Measurements from ENCODE around the gene MASP2.
"Not testable (repeated sequence)": the region's sequence is repeated elsewhere in the genome, so short reads cannot be mapped to it uniquely, and the experiment has no call there.

MASP2 gene

DNA sequence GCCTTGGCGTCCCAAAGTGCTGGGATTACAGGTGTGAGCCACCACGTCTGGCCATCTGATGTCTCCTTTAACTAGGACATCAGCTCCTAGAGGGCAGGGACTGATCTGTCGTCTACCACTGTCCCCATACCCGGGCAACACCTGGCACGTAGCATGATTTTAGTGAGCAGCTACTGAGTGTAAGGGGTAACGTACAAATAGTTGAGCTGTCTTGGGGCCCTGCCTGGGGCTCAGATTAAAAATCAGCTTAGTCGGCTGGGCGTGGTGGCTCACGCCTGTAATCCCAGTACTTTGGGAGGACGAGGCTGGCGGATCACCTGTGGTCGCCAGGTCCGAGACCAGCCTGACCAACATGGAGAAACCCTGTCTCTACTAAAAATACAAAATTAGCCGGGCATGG lies 11.0 kb upstream of the MASP2 start:
- no peak for DNase-seq

DNA sequence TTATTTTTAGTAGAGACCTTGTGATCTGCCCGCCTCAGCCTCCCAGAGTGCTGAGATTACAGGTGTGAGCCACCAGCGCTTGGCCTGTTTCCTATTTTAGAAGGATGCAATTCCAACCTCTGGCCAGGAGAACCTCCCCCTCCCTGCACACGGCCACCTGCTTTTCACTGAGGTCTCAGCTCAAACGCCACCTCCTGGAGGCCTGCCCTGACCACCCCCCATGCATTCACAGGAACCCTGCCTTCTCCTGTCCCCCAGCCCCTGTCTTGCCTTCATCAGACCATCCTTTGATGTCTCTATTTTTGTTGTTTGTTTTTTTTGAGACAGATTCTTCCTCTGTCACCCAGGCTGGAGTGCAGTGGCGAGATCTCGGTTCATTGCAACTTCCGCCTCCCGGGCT lies 10.4 kb upstream of the MASP2 start:
- no peak for DNase-seq

- DNase-seq, result no peak
These were observed 9.5 kb upstream of the MASP2 start for GRCh38 chr1:11056504-11056903.

DNA sequence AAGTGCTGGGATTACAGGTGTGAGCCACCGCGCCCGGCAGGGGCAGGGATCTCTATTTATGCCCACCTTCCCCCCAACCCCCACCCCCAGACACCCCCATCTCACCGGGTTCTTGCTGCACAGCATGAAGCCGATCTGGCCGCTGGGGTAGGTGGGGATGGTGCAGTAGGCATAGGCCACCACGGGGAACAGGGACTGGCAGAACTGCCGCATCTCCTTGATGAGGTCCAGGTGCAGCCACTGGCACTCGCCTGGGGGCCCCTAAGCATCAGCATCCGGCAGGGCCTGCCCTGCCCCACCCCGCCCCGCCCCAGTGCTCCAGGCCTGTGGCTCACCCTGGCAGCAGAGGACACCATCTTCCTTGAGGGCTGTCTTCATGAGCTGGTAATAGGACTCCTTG lies 8.6 kb upstream of the MASP2 start:
- DNase-seq, result no peak

DNA sequence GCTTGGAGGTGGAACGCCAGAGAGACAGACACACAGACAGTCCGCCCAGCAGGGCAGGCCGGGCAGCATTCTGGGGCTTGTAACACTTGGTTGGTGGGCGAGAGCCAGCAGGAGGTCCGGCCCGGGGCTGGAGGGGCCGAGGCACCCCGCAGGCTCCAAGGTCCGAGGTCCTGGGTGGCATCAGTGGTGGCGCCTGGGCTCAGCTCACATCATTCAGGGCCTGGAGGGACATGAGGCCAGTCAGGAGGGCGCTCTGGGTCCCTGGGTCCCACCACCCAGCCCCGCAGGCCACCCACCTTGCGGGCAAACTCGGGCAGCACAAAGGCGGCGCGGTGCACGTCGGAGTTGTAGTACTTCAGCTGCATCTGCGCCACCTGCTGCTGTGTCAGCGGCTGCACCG lies 7.6 kb upstream of the MASP2 start:
- no peak for DNase-seq

DNA sequence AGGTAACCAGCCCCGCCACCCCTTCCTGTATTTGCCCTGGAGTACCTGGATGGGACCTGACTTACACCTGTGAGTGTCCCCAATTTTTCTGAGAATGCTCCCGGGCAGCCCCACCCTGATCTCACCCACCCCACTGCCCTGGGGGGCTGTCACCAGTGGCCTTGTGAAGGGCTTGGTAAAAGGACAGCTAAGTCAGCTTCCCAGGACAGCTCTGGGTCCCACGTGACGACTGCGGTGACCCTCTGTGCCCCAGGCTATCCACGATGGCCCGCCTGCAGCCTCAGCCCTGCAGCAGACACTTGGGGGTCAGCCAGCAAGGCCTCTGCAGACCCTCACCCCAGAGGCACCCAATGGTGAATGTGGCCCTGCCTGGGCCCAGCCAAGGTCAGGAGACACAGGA lies 7.1 kb upstream of the MASP2 start:
- no peak for DNase-seq

- no peak for DNase-seq
These were observed 6.7 kb upstream of the MASP2 start for GRCh38 chr1:11053758-11054137.

GRCh38 chr1:11052839-11053757 lies 6.1 kb upstream of the MASP2 start:
- no peak for DNase-seq

GRCh38 chr1:11051781-11052511 lies 4.9 kb upstream of the MASP2 start:
- DNase-seq, result no peak

- DNase-seq, result not testable (repeated sequence)
These were observed 4.1 kb upstream of the MASP2 start for GRCh38 chr1:11051121-11051520.

GRCh38 chr1:11046270-11046566 lies 821 bp downstream of the MASP2 start:
- DNase-seq, result no peak

- no peak for DNase-seq
These were observed 1.4 kb downstream of the MASP2 start for GRCh38 chr1:11045428-11046269.

DNA sequence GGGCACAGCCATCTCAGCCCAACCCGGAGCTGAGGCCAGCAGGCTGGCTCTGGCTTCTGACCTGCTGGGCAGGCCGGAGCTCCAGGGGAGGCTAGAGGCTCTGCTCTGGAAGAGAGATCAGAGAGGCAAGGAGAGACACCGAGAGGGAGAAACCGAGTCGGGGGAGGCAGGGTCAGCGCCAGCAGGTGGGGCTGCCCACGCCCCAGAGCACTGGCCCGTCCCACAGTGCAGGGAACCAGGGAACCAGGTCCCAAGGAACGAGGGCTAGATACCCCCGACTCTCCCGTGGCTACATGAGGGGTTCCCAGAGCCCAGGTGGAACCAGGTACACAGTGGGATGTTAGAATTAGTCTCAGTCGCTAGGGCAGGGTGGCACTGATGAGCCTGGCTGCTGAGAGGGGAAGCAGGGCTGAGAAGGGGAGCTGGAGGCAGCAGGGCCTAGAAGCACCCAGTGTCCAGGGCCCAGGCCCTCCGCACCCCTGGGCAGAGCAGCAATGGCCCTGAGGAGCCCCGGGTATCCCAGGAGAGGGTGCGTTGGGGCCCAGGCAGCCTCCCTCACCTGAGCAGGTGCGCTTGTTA lies 2.1 kb downstream of the MASP2 start:
- no peak for DNase-seq

DNA sequence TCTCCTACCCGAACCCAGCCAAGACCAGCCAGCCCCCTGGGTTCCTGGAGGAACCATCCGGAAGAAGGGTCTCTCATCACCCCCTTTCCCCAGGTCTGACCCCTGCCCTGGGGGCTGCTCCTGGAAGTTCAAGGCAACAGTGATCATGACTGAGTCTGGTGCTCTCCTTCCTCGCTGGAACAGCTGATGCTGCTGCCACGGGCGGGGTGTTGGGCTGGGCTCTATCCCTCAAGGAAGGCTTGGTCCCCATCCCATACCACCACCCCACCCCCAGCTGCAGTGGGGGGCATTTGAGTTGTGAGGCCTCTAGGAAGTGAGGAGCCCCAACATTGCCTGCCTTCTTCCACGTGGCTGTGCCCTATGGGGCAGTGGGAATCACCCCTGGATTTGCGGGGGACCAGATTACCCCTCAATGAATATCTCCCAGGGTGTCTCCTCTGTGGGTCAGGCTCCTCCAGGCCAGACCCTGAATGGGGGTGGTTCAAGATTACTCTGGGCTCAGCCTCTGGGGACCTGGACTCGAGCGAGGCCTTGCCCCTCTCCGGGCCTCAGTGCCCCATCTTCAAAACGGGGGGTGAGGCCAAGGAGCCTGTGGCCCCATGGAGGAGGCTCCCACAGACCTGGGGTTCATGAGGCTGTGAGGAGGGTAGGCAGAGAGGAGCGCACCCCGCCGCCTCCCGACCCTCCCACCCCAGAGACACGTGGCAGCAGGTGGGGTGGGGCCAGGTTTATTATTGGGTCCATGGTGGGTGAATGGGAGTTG lies 2.8 kb downstream of the MASP2 start:
- no peak for DNase-seq

DNA sequence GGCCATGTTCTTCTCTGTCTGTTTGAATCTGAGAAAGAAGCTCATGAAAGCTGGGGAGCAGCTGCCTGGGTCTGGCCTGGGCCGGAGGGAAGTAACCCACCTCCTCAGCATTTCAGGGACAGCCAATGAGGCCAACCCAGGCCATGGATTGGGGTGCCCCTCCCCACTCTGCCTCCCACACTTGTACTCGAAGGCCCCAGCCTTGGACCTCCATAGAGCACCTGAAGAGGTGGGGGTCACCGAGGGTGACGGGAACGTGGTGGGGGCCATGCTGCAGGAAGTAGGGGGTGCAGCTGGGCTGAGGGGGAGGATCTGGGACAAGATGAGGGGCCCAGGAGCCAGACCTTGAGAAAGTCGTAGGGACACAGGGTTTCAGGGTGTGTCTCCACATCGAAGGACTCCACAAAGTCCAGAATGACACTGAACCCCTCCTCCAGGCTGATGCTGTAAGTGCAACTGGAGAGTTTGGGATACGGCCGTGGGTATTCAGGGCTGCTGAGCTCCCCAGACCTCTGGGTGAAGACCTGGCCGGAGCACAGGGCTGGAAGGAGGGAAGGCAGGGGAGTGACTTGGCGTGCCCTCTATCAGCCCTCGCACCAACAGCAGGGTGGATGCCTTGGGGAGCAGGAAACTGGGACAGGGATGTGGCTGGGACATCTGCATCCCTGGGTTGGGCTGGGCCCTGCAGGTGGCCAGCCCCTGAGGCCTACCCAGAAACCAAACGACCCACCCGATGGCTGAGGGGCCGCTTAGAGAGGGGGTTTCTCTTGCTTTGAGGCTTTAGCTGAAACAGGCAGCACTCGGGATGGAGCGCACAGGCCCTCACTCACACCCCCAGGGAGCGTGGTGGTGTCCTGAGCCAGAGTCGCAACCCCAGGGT lies 3.8 kb downstream of the MASP2 start:
- no peak for DNase-seq

DNA sequence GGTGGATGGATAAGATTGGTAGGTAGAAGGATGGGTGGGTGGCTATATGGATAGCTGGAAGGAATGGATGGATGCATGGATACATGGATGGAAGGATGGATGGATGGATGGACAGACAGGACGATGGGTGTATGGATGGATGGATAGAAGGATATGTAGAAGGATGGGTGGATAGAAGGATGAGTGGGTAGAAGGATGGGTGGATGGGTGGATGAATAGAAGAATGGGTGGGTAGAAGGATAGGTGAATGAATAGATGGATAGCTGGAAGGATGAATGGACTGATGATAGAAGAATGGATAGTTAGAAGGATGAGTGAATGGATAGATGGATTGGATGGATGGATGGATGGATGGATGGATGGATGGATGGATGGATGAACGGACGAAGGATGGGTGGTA lies 5.0 kb downstream of the MASP2 start:
- no peak for DNase-seq

DNA sequence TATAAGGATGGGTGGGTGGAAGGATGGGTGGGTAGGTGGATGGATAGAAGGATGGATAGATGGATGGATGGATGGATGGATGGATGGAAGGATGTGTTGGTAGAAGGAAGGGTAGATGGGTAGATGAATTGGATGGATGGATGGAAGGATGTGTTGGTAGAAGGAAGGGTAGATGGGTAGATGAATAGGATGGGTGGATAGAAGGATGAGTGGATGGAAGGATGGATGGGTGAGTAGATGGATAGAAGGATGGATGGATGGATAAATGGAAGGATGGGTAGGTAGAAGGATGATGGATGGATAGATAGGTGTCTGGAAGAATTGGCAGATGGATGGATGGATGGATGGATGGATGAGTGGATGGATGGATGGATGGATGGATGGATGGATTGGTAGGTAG lies 6.0 kb downstream of the MASP2 start:
- no peak for DNase-seq

DNA sequence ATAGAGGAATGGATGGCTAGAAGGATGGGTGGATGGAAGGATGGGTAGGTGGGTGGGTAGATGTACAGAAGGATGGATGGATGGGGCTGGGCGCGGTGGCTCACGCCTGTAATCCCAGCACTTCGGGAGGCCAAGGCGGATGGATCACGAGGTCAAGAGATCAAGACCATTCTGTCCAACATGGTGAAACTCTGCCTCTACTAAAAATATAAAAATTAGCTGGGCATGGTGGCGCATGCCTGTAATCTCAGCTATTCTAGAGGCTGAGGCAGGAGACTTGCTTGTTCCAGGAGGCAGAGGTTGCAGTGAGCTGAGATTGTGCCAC lies 7.0 kb downstream of the MASP2 start:
- DNase-seq, result not testable (repeated sequence)

- DNase-seq, result no peak
These were observed 7.5 kb downstream of the MASP2 start for GRCh38 chr1:11039351-11040104.

DNA sequence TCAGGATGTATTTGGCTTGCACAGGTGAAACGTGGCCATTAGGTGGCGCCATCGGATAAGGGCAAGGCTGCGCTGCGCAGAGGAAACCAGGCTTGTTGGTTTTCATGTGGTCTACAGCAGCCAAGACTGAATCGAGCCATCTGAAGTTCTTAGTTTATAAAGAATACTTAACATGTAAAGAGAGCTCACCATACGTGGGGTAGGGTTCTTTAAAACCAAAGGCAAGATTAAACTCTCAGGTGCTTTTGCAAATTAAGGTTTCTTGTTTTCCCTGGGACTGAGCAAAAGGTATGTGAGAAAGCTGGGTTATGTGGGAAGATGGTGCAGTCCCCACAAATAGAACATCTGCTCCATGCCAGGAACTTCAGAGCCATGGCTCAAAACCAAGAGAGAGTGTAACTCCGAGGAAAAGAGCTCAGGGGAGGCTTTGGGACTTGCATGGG lies 9.3 kb downstream of the MASP2 start:
- peak; percentile 90 for DNase-seq

All from CD4-positive, alpha-beta T cell treated with Interleukin-10 for 1 hour (primary cell).